DND-41 (cell line): ENCODE data around the gene AOPEP.

Experiments
- ATAC-seq: fragments of 200-7000 bp; cut with Tn5 transposase; 3 replicates; pipeline ENCODE4 v1.9.1; 2021; ENCODE audit warnings: low read depth; ENCODE audit not compliant: insufficient read depth
- DNase-seq: peaks from one replicate; pipeline ENCODE4 v3.0.0-alpha.2; 2020
- H2AFZ ChIP-seq: 2 replicates; pipeline ENCODE4 v1.6.0; 2012; ENCODE audit warnings: low read depth, low read length
- H3K27ac ChIP-seq: 2 replicates; pipeline ENCODE4 v1.5.1; 2012; ENCODE audit warnings: low read length, inconsistent platforms
- H3K27me3 ChIP-seq: fragments of 200-600 bp; sonication (generic); 2 replicates; pipeline ENCODE4 v1.6.0; 2012; ENCODE audit warnings: low read length, mild to moderate bottlenecking, inconsistent platforms; ENCODE audit not compliant: insufficient read depth, poor library complexity
- H3K36me3 ChIP-seq: 2 replicates; pipeline ENCODE4 v1.5.1; 2012; ENCODE audit warnings: low read length, inconsistent platforms; ENCODE audit not compliant: insufficient read depth
- H3K4me1 ChIP-seq: 2 replicates; pipeline ENCODE4 v1.5.1; 2012; ENCODE audit warnings: mild to moderate bottlenecking, low read length; ENCODE audit not compliant: insufficient read depth
- H3K4me2 ChIP-seq: 2 replicates; pipeline ENCODE4 v1.6.0; 2012; ENCODE audit warnings: mild to moderate bottlenecking, moderate library complexity, low read length, inconsistent platforms; ENCODE audit not compliant: insufficient read depth
- H3K4me3 ChIP-seq, 2 experiments: fragments of 200-600 bp in 1 of 2; shearing (Covaris generic) in 1 of 2; 2 replicates each; pipeline ENCODE4 v1.5.1; 2012 to 2016; ENCODE audit warnings: inconsistent platforms in 2 of 2, low read length in 2 of 2, mild to moderate bottlenecking in 2 of 2, low read depth in 1 of 2, moderate library complexity in 1 of 2
- H3K79me2 ChIP-seq: 2 replicates; pipeline ENCODE4 v1.6.0; 2012; ENCODE audit warnings: low read length, inconsistent platforms; ENCODE audit not compliant: insufficient read depth
- H3K9ac ChIP-seq: 2 replicates; pipeline ENCODE4 v1.6.0; 2012; ENCODE audit warnings: low read depth, mild to moderate bottlenecking, inconsistent platforms, low read length, moderate library complexity
- H3K9me3 ChIP-seq: 2 replicates; pipeline ENCODE4 v1.5.1; 2012; ENCODE audit warnings: low read length, moderate library complexity, mild to moderate bottlenecking, inconsistent platforms; ENCODE audit not compliant: insufficient read depth, severe bottlenecking
- H4K20me1 ChIP-seq: 2 replicates; pipeline ENCODE4 v1.6.0; 2012; ENCODE audit warnings: low read length; ENCODE audit not compliant: insufficient read depth
- CTCF ChIP-seq: IDR thresholded peaks from 2 replicates; pipeline ENCODE4 v1.5.1; 2012; ENCODE audit warnings: borderline replicate concordance, low read length, moderate library complexity, mild to moderate bottlenecking; ENCODE audit not compliant: poor library complexity, severe bottlenecking; ENCODE audit errors: extremely low read depth
- EZH2 ChIP-seq: IDR thresholded peaks from 3 replicates; pipeline ENCODE4 v1.6.1; 2012; ENCODE audit warnings: borderline replicate concordance, low read depth, mild to moderate bottlenecking, moderate library complexity, low read length, inconsistent platforms; ENCODE audit not compliant: severe bottlenecking

AOPEP gene

GRCh38 chr9:94864862-94865509 is 138.5 kb downstream of the AOPEP start:
- no peak overlapping the region for H3K4me2 ChIP-seq

DNA sequence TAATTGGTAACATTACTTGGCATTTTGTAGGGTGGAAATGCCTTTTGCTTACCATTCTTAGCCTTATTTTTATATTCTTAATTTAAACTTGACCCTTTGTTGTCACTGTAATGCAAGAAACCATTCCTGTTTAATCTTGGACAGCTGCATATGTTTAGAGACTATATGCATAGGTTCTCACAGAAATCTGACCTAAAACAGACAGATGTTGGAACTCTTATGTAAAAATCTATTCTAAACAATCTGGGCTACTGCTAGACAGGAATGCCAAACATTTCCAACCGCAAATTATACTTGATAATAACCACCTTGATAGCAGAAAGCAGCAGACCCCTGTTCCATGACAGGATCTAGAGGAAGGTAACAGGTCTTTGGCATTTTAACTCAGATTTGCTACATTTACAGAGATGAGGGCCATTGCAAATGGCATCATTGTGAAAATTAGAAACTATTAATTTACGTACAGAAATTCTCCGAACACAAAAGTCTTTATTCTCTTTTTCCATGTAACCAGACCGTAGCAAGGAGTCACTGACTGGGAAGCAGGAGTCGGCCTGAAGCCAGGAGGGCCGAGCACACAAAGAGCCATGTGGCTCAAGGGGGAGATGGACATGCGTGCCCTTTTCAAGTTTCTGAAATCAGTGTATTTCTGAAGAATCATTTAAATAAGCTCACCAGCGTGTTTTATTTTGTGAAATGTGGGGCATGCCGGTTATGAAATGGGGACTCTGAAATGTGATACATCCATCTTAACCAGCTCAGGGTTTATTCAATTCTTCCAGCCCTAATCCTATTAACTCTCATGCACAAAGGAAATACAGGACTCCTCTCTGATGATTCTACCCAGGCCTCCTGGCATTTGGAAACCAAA is 139.3 kb downstream of the AOPEP start:
- Histone ChIP-seq H4K20me1 (no peaks in the 10 kb centered on the region; the same call in 1 of the 2 replicates), H3K9ac (no peak overlapping the region), H3K36me3 (no peaks in the 10 kb centered on the region), H3K4me2 (no peak overlapping the region), H3K27ac (no peak overlapping the region), H3K27me3 (no peaks in the 10 kb centered on the region), H3K79me2 (no peaks in the 10 kb centered on the region), H2AFZ (no peak overlapping the region), H3K4me3 (no peak overlapping the region), H3K4me1 (peaks cover 28% of the 10 kb centered on the region), H3K9me3 (no peaks in the 10 kb centered on the region)
- DNase-seq = no peak
- ATAC-seq = no peak
- TF ChIP-seq CTCF (no peak), EZH2 (no peak)

More at GRCh38 chr9:94864862-94865509, 138.5 kb downstream of the AOPEP start:
- ATAC-seq (no peak), DNase-seq (no peak)
- Histone ChIP-seq H2AFZ (no peak overlapping the region), H3K27ac (no peak overlapping the region), H4K20me1 (no peaks in the 10 kb centered on the region; the same call in 1 of the 2 replicates), H3K9me3 (no peaks in the 10 kb centered on the region), H3K36me3 (no peaks in the 10 kb centered on the region), H3K4me1 (peaks cover 31% of the 10 kb centered on the region), H3K9ac (no peak overlapping the region), H3K79me2 (no peaks in the 10 kb centered on the region), H3K4me3 (no peak overlapping the region), H3K27me3 (no peaks in the 10 kb centered on the region)
- TF ChIP-seq EZH2 (no peak), CTCF (no peak)

- Histone ChIP-seq H3K27ac (no peak overlapping the region), H3K36me3 (no peaks in the 10 kb centered on the region), H3K79me2 (no peaks in the 10 kb centered on the region), H3K27me3 (no peaks in the 10 kb centered on the region), H3K9me3 (no peaks in the 10 kb centered on the region), H3K9ac (no peak overlapping the region), H4K20me1 (no peaks in the 10 kb centered on the region; the same call in 1 of the 2 replicates), H3K4me1 (peaks cover 25% of the 10 kb centered on the region), H2AFZ (no peak overlapping the region), H3K4me2 (no peak overlapping the region), H3K4me3 (no peak overlapping the region)
- no peak for TF ChIP-seq EZH2
- DNase-seq (no peak), ATAC-seq (no peak)
Measured at GRCh38 chr9:94866770-94867169, 140.3 kb downstream of the AOPEP start.

DNA sequence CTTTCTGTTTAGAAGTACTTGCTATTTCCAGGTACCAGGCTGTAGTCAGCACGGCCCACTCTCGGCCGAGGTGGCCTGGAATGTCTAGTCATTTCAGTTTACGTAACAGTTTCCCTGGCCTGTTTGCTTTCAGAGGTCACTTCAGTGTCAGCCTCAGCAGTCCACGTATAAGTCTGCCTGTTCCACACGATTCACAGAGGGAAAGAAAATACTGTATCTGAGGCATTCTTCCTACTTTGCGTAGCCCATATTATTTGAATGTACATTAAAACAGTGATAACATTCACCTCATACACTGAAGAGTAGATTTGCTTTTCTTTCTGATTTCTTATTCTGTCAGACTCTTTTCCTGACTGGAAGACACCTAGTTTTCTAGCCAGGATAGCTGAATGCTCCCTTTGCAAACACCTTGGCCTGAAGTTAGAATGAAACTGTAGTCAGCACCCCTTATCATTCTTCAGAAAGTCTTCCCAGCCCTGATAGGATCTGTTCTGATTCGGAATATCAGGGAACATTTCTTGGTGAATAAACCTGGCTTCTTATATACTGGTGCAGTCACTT is 140.9 kb downstream of the AOPEP start:
- DNase-seq (no peak), ATAC-seq (no peak)
- Histone ChIP-seq H3K79me2 (no peaks in the 10 kb centered on the region), H4K20me1 (no peaks in the 10 kb centered on the region; the same call in 1 of the 2 replicates), H3K36me3 (no peaks in the 10 kb centered on the region), H3K9me3 (no peaks in the 10 kb centered on the region), H3K27ac (no peak overlapping the region), H3K4me1 (peaks cover 19% of the 10 kb centered on the region), H2AFZ (no peak overlapping the region), H3K27me3 (no peaks in the 10 kb centered on the region), H3K9ac (no peak overlapping the region), H3K4me2 (no peak overlapping the region), H3K4me3 (no peak overlapping the region)
- TF ChIP-seq CTCF = no peak
- TF ChIP-seq EZH2 = no peak
